HG03103 (cell line): ENCODE data around the gene HK3.
"Not testable (repeated sequence)": the region's sequence is repeated elsewhere in the genome, so short reads cannot be mapped to it uniquely, and the experiment has no call there.

ENCODE experiments used
- ATAC-seq: cut with Tn5 transposase; IDR thresholded peaks from one replicate; pipeline ENCODE4 v1.9.1; 2021; ENCODE audit warnings: low read depth; ENCODE audit not compliant: unreplicated experiment

HK3 gene

GRCh38 chr5:176872586-176872985 lies 26.6 kb downstream of the HK3 start:
- ATAC-seq, result not testable (repeated sequence)

- not testable (repeated sequence) for ATAC-seq
Observed at GRCh38 chr5:176870644-176871043, 28.5 kb downstream of the HK3 start.

DNA sequence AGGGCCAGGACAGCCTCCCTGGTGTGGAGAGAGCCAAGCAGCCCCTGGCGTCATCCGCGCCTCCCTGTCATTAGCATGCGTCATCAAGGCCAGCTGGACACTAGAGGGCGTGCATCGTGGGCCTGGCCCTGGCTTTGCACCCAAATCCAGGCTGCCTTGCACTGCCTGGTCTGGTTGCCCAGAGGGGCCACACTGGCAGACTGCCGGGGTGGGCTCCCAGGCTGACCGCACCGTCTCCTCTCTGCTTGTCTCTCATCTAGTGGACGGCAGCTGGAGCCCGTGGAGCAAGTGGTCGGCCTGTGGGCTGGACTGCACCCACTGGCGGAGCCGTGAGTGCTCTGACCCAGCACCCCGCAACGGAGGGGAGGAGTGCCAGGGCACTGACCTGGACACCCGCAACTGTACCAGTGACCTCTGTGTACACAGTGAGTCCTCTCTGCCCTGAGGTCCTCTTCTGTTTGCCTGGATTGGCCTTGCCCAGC lies 29.0 kb downstream of the HK3 start:
- no peak for ATAC-seq

DNA sequence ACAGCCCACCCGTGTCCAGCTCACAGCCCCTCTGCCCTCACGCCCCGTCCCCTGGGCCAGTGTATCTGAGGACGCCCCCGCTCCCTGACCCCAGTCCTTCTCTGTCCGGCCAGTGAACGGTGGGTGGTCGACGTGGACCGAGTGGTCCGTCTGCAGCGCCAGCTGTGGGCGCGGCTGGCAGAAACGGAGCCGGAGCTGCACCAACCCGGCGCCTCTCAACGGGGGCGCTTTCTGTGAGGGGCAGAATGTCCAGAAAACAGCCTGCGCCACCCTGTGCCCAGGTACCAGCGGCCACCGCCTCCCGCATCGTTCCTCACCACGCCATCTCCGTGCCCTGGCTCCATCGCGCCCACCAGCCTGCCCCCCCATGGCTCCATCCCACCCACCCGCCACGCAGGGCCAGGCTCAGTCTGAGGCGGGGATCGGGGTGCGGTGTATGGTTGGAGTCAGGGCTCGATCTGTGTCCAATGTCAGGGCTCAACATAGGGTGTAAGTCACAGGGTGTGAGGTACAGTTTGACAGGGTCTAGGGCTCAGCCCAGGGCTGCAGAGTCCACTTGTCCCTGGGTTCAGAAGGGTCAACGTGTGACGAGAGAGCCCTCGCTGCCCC lies 29.5 kb downstream of the HK3 start:
- ATAC-seq, result no peak

- ATAC-seq, result no peak
Observed at GRCh38 chr5:176868731-176869130, 30.4 kb downstream of the HK3 start.

GRCh38 chr5:176868126-176868525 lies 31.0 kb downstream of the HK3 start:
- no peak for ATAC-seq

- no peak for ATAC-seq
Observed at GRCh38 chr5:176866707-176867310, 32.3 kb downstream of the HK3 start.

DNA sequence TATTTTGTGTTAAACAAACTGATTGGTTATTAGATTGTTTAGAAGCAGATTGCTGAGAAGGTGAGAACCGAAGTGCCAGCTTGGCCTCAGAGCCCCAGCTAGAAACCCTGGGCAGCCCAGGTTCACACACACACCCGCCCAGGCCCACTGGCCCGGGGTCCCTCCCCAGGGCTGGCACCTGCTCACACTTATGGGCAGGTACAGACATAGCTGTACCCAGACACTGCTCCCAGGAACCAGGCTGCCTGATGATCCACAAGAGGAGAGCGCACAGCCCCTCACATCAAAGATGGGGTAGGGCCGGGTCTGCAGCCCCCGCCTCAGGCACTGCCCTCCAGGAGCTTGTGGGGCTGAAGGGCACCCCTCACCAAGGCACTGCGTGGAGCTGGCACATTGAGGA lies 33.2 kb downstream of the HK3 start:
- no peak for ATAC-seq

DNA sequence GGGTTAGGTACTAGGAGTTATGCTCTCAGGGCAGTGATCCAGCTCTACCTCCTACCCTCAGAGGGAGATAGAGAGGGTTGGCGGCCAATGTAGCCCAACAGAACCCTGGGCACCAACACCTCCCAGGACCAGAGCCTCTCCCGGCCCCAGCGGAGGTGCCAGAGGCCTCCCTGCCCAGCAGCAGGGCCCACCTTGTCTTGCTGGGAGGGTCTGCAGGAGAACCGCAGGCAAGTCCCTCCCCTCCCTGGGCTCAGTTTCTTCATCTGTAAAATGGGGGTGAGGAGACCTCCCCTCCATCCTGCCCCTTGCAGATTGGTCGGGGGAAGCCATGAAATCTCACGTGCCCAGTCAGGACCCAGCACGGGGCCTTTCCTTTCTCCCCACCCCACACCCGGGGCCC lies 34.4 kb downstream of the HK3 start:
- ATAC-seq, result no peak

DNA sequence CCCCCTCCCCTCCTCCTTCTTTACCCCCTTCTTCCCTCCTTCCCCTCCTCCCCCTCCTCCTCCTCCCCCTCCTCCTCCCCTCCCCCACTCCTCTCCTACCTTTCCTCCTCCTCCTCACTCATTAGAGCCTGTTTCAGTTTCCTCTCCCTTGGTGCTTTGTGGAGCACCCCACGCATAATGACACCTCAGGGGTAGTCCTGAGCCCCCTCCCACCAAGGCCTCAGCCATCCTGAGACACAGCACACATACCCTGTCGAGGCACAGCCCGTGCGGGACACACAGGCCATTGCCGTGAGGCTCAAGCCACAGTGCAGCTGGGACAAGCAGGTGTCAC lies 35.4 kb downstream of the HK3 start:
- ATAC-seq, result no peak

DNA sequence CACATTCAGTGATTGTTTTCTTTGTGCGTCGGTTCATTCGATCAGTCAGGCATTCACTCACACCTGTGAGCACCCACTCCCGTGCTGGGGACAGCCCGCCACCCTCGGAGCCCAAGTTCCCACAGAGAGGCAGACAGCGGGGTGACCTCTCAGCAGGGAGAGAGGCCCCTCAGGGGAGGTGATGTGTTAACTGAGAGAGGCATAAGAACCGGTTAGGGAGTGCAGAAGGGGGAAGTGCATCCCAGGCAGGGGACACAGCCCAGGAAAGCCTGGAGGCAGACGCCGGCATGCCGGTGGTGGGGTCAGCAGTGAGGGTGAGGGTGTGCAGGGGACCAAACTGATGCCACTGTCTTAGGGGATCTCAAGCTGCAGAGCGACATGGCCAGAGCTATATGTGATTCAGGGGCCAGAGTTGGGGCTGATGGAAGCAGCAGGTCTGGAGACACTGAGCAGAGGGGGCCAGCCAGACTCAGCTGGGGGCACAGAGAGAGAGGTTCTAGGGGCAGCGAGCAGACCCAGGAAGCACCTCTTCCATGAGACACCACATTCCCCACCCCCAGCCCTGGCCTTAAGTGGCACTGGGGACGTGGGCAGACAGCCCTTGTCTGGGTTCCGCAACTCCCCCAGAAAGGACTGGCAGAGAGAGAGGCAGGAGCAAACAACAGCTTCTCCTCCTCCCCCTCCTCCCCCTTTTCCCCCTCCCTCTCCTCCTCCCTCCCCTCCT lies 35.9 kb downstream of the HK3 start:
- ATAC-seq, result no peak

DNA sequence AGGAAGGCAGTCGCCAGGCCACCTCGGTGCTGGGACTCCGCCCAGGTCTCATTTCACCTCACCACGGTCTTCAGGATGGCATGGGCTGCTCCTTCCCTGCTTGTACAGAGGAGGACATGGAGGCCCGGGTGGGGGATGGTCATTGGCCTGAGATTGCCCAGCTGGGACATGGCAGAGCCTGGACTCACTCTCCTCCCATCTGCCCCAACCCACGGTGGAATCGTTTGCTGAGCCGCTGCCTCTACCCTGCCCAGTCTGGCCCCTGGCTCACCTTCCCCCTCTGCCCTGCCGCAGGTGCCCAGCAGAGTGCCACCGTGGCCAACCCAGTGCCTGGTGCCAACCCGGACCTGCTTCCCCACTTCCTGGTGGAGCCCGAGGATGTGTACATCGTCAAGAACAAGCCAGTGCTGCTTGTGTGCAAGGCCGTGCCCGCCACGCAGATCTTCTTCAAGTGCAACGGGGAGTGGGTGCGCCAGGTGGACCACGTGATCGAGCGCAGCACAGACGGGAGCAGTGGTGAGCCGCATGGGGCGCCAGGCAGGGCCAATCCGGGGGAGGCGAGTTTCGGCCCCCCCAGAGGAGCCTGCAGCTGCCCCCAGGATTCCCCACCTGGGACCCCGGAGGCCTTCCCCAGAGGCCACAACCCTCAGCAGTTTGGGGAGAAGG lies 36.7 kb downstream of the HK3 start:
- ATAC-seq, result no peak

GRCh38 chr5:176861276-176861675 lies 37.9 kb downstream of the HK3 start:
- no peak for ATAC-seq

- ATAC-seq, result no peak
Observed at GRCh38 chr5:176860381-176860780, 38.8 kb downstream of the HK3 start.

DNA sequence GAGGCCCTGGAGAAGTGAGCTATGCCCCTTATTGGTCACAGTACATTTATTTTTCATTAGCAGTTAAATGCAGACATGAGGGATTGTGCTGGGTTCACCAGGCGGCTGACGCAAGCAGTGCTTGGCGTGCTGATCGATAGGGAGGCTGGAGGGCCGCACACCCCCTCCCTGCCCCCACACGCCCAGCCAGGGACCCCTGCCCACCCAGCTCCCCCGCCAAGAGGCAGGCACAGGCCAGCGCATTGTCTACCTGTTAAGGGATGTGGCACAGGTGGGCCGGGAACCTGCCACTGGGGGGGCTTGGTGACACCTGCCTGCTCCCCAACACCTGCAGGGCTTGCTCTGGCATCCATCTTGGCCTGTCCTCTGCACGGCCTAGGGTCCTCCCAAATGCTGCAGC lies 39.2 kb downstream of the HK3 start:
- ATAC-seq, result no peak

DNA sequence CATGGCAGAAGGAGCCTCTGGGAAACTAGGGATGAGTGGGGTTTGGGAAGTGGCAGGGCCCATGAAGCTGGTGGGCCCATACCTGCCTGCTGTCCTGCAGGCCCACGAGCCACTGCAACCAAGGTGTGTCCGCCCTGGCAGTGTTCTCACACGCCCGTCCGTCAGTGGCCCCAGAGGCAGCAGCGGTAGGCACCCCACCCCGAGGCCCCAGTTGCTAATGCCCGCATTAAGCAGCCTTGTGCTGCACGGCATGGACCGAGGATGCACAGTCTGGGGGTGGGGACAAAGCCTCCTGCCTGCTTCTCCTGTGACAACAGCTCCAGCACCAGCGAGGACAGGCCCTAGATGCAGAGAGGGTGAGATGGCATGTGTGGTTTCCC lies 41.3 kb downstream of the HK3 start:
- no peak for ATAC-seq

DNA sequence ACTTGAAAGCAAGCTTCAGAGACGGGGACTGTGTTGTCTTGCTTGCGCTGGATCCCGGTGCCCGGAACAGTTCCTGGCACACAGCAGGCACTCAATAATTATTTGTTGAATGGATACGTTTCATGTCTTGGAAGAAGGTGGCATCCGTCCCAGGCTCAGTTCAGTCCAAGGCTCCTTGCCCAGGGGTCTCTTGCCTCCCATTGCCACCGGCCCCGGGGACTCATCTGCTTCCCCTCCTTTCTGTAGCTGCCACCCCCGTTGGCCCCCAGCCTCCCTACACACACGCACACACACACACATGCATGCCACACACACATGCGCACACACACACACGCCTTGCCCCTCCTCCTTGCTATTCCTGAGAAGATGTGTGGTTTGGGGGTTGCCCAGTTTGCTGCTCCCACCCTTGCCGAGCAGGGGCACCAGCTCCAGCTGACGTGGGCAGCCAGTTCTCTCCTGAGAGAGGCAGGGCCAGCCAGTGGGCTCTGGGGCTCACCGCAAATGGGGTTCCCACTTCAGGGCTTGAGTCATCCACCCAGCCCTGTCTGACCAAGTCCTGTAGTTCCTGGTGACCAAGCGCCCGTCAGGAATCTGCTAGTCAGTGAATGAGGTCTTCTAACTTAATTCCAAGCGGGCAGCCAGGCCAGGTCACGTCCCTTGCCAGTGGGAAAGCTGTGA lies 41.8 kb downstream of the HK3 start:
- ATAC-seq, result no peak

DNA sequence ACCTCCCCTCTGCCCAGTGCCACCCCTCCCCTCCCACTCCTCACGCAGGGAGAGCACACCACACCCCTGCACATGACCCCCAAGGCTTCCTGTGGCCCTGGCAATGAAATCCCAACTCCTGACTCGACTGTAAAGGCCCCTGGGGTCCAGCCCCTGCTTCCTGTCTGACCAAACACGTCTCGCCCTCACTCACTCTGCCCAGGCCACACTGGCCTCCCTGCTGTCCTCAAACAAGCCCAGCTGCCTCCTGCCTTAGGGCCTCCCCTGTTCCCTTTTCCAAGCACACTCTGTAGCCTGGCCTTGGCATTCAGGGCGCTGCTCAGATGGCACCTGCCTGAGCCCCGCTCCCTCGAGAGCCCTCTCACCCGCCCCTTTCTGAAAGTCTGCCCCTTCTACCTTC lies 42.4 kb downstream of the HK3 start:
- ATAC-seq, result no peak

GRCh38 chr5:176855598-176855997 lies 43.5 kb downstream of the HK3 start:
- ATAC-seq, result no peak

DNA sequence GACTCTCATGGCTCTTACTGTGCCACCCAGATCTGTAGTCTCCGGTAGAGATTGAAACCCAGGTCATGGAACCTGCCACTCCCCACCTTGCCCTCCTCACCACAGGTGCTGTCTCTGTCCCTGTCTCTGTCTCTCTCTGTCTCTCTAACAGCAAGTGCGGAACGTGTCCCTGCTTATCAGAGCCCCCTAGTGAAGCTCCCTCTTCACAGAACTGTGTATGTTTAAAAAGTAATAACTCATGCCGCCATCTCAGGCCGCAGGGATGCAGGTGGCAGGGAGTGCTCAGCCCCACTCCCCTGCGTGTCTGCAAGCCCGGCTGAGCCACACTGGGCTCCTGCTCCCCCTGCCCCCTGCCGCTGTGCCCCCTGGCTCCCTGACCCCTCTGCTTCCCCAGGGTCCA lies 45.0 kb downstream of the HK3 start:
- no peak for ATAC-seq

GRCh38 chr5:176853151-176853778 lies 45.9 kb downstream of the HK3 start:
- ATAC-seq, result no peak
